ENCODE results near the gene ZBED2. TPM values are rescaled to one million over a fixed set of nuclear protein-coding genes. Genes with fewer than 3 reads are reported as not detected.
A peak's percentile ranks its signal among the peaks of the same experiment; 100 is the strongest.
"Not testable (repeated sequence)": the region's sequence is repeated elsewhere in the genome, so short reads cannot be mapped to it uniquely, and the experiment has no call there.

ZBED2 gene
- not detected for total RNA-seq (ENCODE audit: unreplicated experiment)
- long read RNA-seq: 0 reads

- TF ChIP-seq CTCF (IDR thresholded peaks at IDR 0.05; ENCODE audit: partially characterized antibody, unreplicated experiment): no peak
- Mint-ChIP-seq H3K9me3 (ENCODE audit: unreplicated experiment) (no peaks in the 10 kb centered on the region), H3K4me1 (ENCODE audit: low read depth, unreplicated experiment) (no peaks in the 10 kb centered on the region), H3K27ac (ENCODE audit: unreplicated experiment) (no peak within 1 kb of the TSS), H3K27me3 (ENCODE audit: unreplicated experiment) (no peaks in the 10 kb centered on the region), H3K4me3 (ENCODE audit: unreplicated experiment) (no peak within 1 kb of the TSS), H3K36me3 (ENCODE audit: unreplicated experiment) (no peaks in the 10 kb centered on the region)
- no peak for DNase-seq
Observed at GRCh38 chr3:111595232-111595631, at the start of gene ZBED2. TSS of gene ZBED2 (minus strand) at chr3:111595346. CDS start at chr3:111594201, 1,145 bp downstream.

GRCh38 chr3:111639316-111639715 lies 44.2 kb upstream of the ZBED2 start:
- no peak overlapping the region for H3K4me3 Mint-ChIP-seq (ENCODE audit: unreplicated experiment)
- H3K9me3 Mint-ChIP-seq (ENCODE audit: unreplicated experiment): no peaks in the 10 kb centered on the region
- no peaks in the 10 kb centered on the region for H3K27me3 Mint-ChIP-seq (ENCODE audit: unreplicated experiment)
- no peak for TF ChIP-seq CTCF (IDR thresholded peaks at IDR 0.05; ENCODE audit: partially characterized antibody, unreplicated experiment)
- no peaks in the 10 kb centered on the region for H3K36me3 Mint-ChIP-seq (ENCODE audit: unreplicated experiment)
- DNase-seq: no peak
- H3K27ac Mint-ChIP-seq (ENCODE audit: unreplicated experiment): no peak overlapping the region
- peaks cover 6% of the 10 kb centered on the region for H3K4me1 Mint-ChIP-seq (ENCODE audit: low read depth, unreplicated experiment)

GRCh38 chr3:111636366-111636885 lies 41.3 kb upstream of the ZBED2 start:
- no peak for TF ChIP-seq CTCF (IDR thresholded peaks at IDR 0.05; ENCODE audit: partially characterized antibody, unreplicated experiment)
- Mint-ChIP-seq H3K36me3 (ENCODE audit: unreplicated experiment) (no peaks in the 10 kb centered on the region), H3K27me3 (ENCODE audit: unreplicated experiment) (no peaks in the 10 kb centered on the region), H3K4me3 (ENCODE audit: unreplicated experiment) (no peak overlapping the region), H3K9me3 (ENCODE audit: unreplicated experiment) (no peaks in the 10 kb centered on the region), H3K27ac (ENCODE audit: unreplicated experiment) (peak overlapping the region; percentile 66), H3K4me1 (ENCODE audit: low read depth, unreplicated experiment) (peaks cover 6% of the 10 kb centered on the region)
- DNase-seq: peak; percentile 28

- H3K27me3 Mint-ChIP-seq (ENCODE audit: unreplicated experiment): no peaks in the 10 kb centered on the region
- H3K36me3 Mint-ChIP-seq (ENCODE audit: unreplicated experiment): no peaks in the 10 kb centered on the region
- peaks cover 6% of the 10 kb centered on the region for H3K4me1 Mint-ChIP-seq (ENCODE audit: low read depth, unreplicated experiment)
- no peak for TF ChIP-seq CTCF (IDR thresholded peaks at IDR 0.05; ENCODE audit: partially characterized antibody, unreplicated experiment)
- H3K4me3 Mint-ChIP-seq (ENCODE audit: unreplicated experiment): no peak overlapping the region
- no peaks in the 10 kb centered on the region for H3K9me3 Mint-ChIP-seq (ENCODE audit: unreplicated experiment)
- no peak for DNase-seq
- H3K27ac Mint-ChIP-seq (ENCODE audit: unreplicated experiment): no peak overlapping the region
Observed at GRCh38 chr3:111635403-111635802, 40.3 kb upstream of the ZBED2 start.

GRCh38 chr3:111630638-111631037 lies 35.5 kb upstream of the ZBED2 start:
- not testable (repeated sequence) for DNase-seq

GRCh38 chr3:111629018-111629417 lies 33.9 kb upstream of the ZBED2 start:
- not testable (repeated sequence) for H3K27ac Mint-ChIP-seq (ENCODE audit: unreplicated experiment)

More at GRCh38 chr3:111630638-111631037, 35.5 kb upstream of the ZBED2 start:
- H3K27me3 Mint-ChIP-seq (ENCODE audit: unreplicated experiment); H3K9me3 Mint-ChIP-seq (ENCODE audit: unreplicated experiment); H3K4me3 Mint-ChIP-seq (ENCODE audit: unreplicated experiment); H3K36me3 Mint-ChIP-seq (ENCODE audit: unreplicated experiment); H3K4me1 Mint-ChIP-seq (ENCODE audit: low read depth, unreplicated experiment); H3K27ac Mint-ChIP-seq (ENCODE audit: unreplicated experiment): not testable (repeated sequence)

More at GRCh38 chr3:111629018-111629417, 33.9 kb upstream of the ZBED2 start:
- not testable (repeated sequence) for H3K9me3 Mint-ChIP-seq (ENCODE audit: unreplicated experiment); H3K4me3 Mint-ChIP-seq (ENCODE audit: unreplicated experiment); H3K4me1 Mint-ChIP-seq (ENCODE audit: low read depth, unreplicated experiment); H3K27me3 Mint-ChIP-seq (ENCODE audit: unreplicated experiment); H3K36me3 Mint-ChIP-seq (ENCODE audit: unreplicated experiment); DNase-seq
